ENCODE measurements around the gene MYRIP. TPM values are rescaled to one million over a fixed set of nuclear protein-coding genes. Genes with fewer than 3 reads are reported as not detected.

MYRIP gene
- total and polyA plus RNA-seq, 2 of the 4 experiments (the other 2 are of a cell fraction), result not detected

GRCh38 chr3:39934696-39935095 is 125.3 kb downstream of the MYRIP start:
- H3K27ac ChIP-seq (ENCODE audit: insufficient read depth, low read length), result no peak overlapping the region
- H2BK15ac ChIP-seq (ENCODE audit: low read depth, low read length), result no peak overlapping the region
- H4K20me1 ChIP-seq (ENCODE audit: insufficient read depth, low read length), result no peaks in the 10 kb centered on the region
- H4K5ac ChIP-seq (ENCODE audit: low read depth, low read length), result no peak overlapping the region
- CTCF ChIA-PET, result no interaction called here
- H3K14ac ChIP-seq (replicated peaks; ENCODE audit: low read depth, low read length), result no peak overlapping the region
- POLR2A ChIA-PET (ENCODE audit: unreplicated experiment), result no interaction called here
- no peak overlapping the region for H2AK5ac ChIP-seq (ENCODE audit: low read depth, low read length)
- H3K9me3 ChIP-seq (ENCODE audit: control insufficient read depth, insufficient read depth, low read length), result peaks cover 12% of the 10 kb centered on the region
- TF ChIP-seq, protein P1, sequence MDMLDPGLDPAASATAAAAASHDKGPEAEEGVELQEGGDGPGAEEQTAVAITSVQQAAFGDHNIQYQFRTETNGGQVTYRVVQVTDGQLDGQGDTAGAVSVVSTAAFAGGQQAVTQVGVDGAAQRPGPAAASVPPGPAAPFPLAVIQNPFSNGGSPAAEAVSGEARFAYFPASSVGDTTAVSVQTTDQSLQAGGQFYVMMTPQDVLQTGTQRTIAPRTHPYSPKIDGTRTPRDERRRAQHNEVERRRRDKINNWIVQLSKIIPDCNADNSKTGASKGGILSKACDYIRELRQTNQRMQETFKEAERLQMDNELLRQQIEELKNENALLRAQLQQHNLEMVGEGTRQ (IDR thresholded peaks at IDR 0.05; ENCODE audit: low read depth, low read length), result no peak
- TF ChIP-seq RFX5 (IDR thresholded peaks at IDR 0.05; ENCODE audit: low read depth, low read length) (no peak), MAZ (IDR thresholded peaks at IDR 0.05; ENCODE audit: borderline replicate concordance, low read depth, low read length) (no peak), POLR2A (IDR thresholded peaks at IDR 0.05; ENCODE audit: low read depth, low read length) (no peak), NFE2L2 (IDR thresholded peaks at IDR 0.05; ENCODE audit: low read depth, low read length) (no peak)
- no peaks in the 10 kb centered on the region for H3K9me1 ChIP-seq (ENCODE audit: insufficient read depth, low read length)
- ATAC-seq (ENCODE audit: low read depth) (no peak), DNase-seq (no peak)
- H3K18ac ChIP-seq (ENCODE audit: low read depth, low read length), result no peak overlapping the region
- H3K79me1 ChIP-seq (ENCODE audit: low read depth in 1 of 2, low read length in 2 of 2), result no peaks in the 10 kb centered on the region
- no peak overlapping the region for H3K9ac ChIP-seq (ENCODE audit: low read depth, low read length)
- H2AK9ac ChIP-seq (replicated peaks; ENCODE audit: low read depth, low read length, poor library complexity), result no peak overlapping the region
- in situ Hi-C loops (cut with MboI; ENCODE audit: low sequenced_read_pairs), result no loop called here
- H3K4me2 ChIP-seq (ENCODE audit: low read depth, low read length), result no peak overlapping the region
- BruUV-seq (replicated peaks), result no TSS peak
- H4K91ac ChIP-seq (ENCODE audit: insufficient read depth, low read depth, low read length), result no peak overlapping the region
- no peak overlapping the region for H2BK120ac ChIP-seq (ENCODE audit: low read depth, low read length)
- H3K23ac ChIP-seq (ENCODE audit: low read depth, low read length), result no peak overlapping the region
- no peak overlapping the region for H4K8ac ChIP-seq (ENCODE audit: low read depth in 2 of 2, low read length in 2 of 2)
- dilution Hi-C loops (cut with HindIII; ENCODE audit: low sequenced_read_pairs, unreplicated experiment), result no loop called here
- H2BK5ac ChIP-seq (ENCODE audit: low read depth, low read length, poor library complexity, severe bottlenecking), result no peak overlapping the region
- H3K56ac ChIP-seq (ENCODE audit: extremely low read depth, insufficient read depth, low read length), result no peak overlapping the region
- H3K4me1 ChIP-seq (ENCODE audit: control insufficient read depth, insufficient read depth, low read length), result no peaks in the 10 kb centered on the region
- H3K27me3 ChIP-seq (ENCODE audit: control insufficient read depth, insufficient read depth, low read length), result no peaks in the 10 kb centered on the region
- no peaks in the 10 kb centered on the region for H3K36me3 ChIP-seq (ENCODE audit: control insufficient read depth, insufficient read depth, low read length)
- no peak overlapping the region for H3K4ac ChIP-seq (ENCODE audit: low read depth, low read length)
- H2BK20ac ChIP-seq (ENCODE audit: low read depth, low read length), result no peak overlapping the region
- no peak overlapping the region for H2AFZ ChIP-seq (replicated peaks; ENCODE audit: low read length, poor library complexity)
- intact Hi-C loops (cut with micrococcal nuclease), result no loop called here
- 0% methylated on average over 2 of the region's 5 CpGs; no CpG with 5 or more reads in 1 of the 2 experiments for WGBS, 2 experiments (ENCODE audit: extremely low coverage in 2 of 2, insufficient read length in 1 of 2)
- H3K4me3 ChIP-seq (ENCODE audit: insufficient read depth, low read depth, low read length), result no peak overlapping the region
